ACC112 (cell line): ENCODE results near the gene FRS3.

Experiments used
- H2AFZ ChIP-seq: fragments of 200-600 bp; sonication (generic); one replicate; pipeline ENCODE4 v1.6.0; 2017; ENCODE audit warnings: antibody characterized with exemption, low read length; ENCODE audit not compliant: unreplicated experiment
- H3K27ac ChIP-seq: fragments of 200-600 bp; sonication (generic); 2 replicates; pipeline ENCODE4 v1.5.1; 2014; ENCODE audit warnings: low read depth, mild to moderate bottlenecking, antibody characterized with exemption, low read length, moderate library complexity
- H3K27me3 ChIP-seq: fragments of 200-600 bp; sonication (generic); 2 replicates; pipeline ENCODE4 v1.6.1; 2014; ENCODE audit warnings: mild to moderate bottlenecking, antibody characterized with exemption, low read length, moderate library complexity, mixed read lengths; ENCODE audit not compliant: insufficient read depth
- H3K36me3 ChIP-seq: fragments of 200-600 bp; sonication (generic); 2 replicates; pipeline ENCODE4 v1.6.1; 2016; ENCODE audit warnings: mild to moderate bottlenecking, antibody characterized with exemption, low read length, moderate library complexity, mixed read lengths; ENCODE audit not compliant: insufficient read depth
- H3K4me1 ChIP-seq: fragments of 200-600 bp; sonication (generic); one replicate; pipeline ENCODE4 v1.6.1; 2016; ENCODE audit warnings: low read length, mixed read lengths; ENCODE audit not compliant: insufficient read depth, unreplicated experiment, control insufficient read depth
- H3K4me3 ChIP-seq: fragments of 200-600 bp; sonication (generic); 2 replicates; pipeline ENCODE4 v1.5.1; 2014; ENCODE audit warnings: mild to moderate bottlenecking, low read depth, low read length
- H3K79me2 ChIP-seq: fragments of 200-600 bp; sonication (generic); one replicate; pipeline ENCODE4 v1.6.0; 2016; ENCODE audit warnings: low read length; ENCODE audit not compliant: control insufficient read depth, unreplicated experiment, insufficient read depth

The FRS3 gene

GRCh38 chr6:41732149-41732548, 47.6 kb downstream of the FRS3 start:
- H3K4me1 ChIP-seq, result peaks cover 27% of the 10 kb centered on the region
- no peaks in the 10 kb centered on the region for H3K36me3 ChIP-seq
- no peaks in the 10 kb centered on the region for H3K27me3 ChIP-seq
- no peak overlapping the region for H2AFZ ChIP-seq
- no peaks in the 10 kb centered on the region for H3K79me2 ChIP-seq
- H3K27ac ChIP-seq, result no peak overlapping the region
- H3K4me3 ChIP-seq, result no peak overlapping the region

DNA sequence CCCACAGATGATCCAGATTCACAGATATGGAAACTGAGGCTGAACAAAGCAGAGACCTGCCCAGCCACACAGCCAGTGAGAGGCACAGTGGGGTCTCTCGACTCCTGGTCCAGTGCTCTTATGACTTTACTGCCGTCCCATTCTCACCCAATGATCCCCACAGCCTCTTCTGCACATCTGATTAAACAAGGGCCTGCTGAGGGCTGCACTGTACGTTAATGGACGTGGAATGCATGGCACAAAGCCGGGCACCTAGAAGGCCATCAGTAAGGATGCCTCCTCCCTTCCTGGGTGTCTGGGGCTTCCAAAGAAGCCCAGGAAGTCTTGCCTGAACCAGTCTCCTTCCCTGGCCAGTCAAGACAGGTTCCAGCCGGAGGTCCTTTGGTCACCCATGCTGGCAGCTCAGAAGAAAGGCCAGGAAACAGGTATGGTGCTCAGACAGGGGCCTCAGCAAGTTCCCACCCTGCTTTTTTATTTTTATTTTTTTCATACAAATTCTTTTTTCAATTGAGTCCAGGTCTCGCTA, 48.1 kb downstream of the FRS3 start:
- Histone ChIP-seq H3K79me2 (no peaks in the 10 kb centered on the region), H3K36me3 (no peaks in the 10 kb centered on the region), H3K4me1 (peaks cover 27% of the 10 kb centered on the region), H2AFZ (no peak overlapping the region), H3K4me3 (no peak overlapping the region), H3K27ac (no peak overlapping the region), H3K27me3 (no peaks in the 10 kb centered on the region)

DNA sequence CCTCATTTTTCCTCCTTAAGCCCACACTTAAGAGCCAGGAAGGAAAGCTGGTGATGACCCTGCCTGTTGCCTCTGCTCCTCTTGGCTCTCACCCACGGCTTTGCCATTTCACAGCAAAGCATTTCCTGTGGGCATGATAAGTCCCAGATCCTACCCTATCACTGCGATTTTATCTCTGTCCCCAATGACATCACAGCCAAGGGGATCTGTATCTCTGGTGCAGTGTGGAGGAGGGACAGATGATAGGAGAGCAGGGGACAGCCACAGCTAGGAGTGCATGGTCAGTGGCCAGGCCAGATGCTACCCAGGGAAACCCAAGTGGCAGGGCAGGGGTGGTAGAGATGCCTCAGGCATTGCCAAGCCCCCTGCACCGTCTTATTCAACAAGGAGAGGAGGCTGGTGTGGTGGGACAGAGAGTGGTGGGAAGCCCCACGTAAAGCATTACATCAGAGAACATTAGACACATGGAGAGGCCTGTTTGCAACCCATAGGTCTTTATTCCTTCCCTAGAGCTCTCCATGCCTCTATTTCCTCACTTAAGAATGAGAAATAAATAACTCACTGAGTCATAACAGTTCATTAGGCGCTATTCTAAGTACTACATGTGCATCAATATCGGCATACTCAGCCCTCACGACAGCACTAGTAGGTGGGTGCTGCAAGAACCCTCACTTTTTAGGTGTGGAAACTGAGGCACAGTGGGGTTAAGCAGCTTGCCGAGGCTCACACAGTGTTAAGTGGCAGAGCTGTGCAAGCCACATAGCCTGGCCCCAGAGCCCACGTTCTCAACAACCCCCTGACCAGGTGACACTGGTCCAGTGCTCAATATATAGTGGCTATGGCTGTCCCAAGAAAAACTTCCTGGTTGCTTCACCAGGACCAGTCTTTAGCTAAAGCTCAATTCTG, 48.9 kb downstream of the FRS3 start:
- no peaks in the 10 kb centered on the region for H3K27me3 ChIP-seq
- H3K4me1 ChIP-seq, result peaks cover 27% of the 10 kb centered on the region
- peak overlapping the region; percentile 15; the same call in 1 of the 2 replicates for H3K4me3 ChIP-seq
- H3K36me3 ChIP-seq, result no peaks in the 10 kb centered on the region
- no peak overlapping the region for H2AFZ ChIP-seq
- H3K27ac ChIP-seq, result no peak overlapping the region
- no peaks in the 10 kb centered on the region for H3K79me2 ChIP-seq

GRCh38 chr6:41729624-41730023, 50.1 kb downstream of the FRS3 start:
- Histone ChIP-seq H3K4me1 (peaks cover 27% of the 10 kb centered on the region), H2AFZ (no peak overlapping the region), H3K27me3 (no peaks in the 10 kb centered on the region), H3K79me2 (no peaks in the 10 kb centered on the region), H3K27ac (no peak overlapping the region), H3K4me3 (no peak overlapping the region), H3K36me3 (no peaks in the 10 kb centered on the region)

GRCh38 chr6:41728954-41729353, 50.7 kb downstream of the FRS3 start:
- Histone ChIP-seq H3K27me3 (no peaks in the 10 kb centered on the region), H3K36me3 (no peaks in the 10 kb centered on the region), H3K27ac (no peak overlapping the region), H3K4me3 (no peak overlapping the region), H2AFZ (no peak overlapping the region), H3K79me2 (no peaks in the 10 kb centered on the region), H3K4me1 (peaks cover 34% of the 10 kb centered on the region)

- no peak overlapping the region for H3K4me3 ChIP-seq
- peaks cover 36% of the 10 kb centered on the region for H3K4me1 ChIP-seq
- H3K27me3 ChIP-seq, result no peaks in the 10 kb centered on the region
- H3K36me3 ChIP-seq, result no peaks in the 10 kb centered on the region
- H2AFZ ChIP-seq, result no peak overlapping the region
- H3K27ac ChIP-seq, result no peak overlapping the region
- H3K79me2 ChIP-seq, result no peaks in the 10 kb centered on the region
Observed at GRCh38 chr6:41728073-41728936, 51.4 kb downstream of the FRS3 start.

GRCh38 chr6:41727705-41728072, 52.0 kb downstream of the FRS3 start:
- peaks cover 36% of the 10 kb centered on the region for H3K4me1 ChIP-seq
- H2AFZ ChIP-seq, result no peak overlapping the region
- no peaks in the 10 kb centered on the region for H3K79me2 ChIP-seq
- H3K27me3 ChIP-seq, result no peaks in the 10 kb centered on the region
- no peak overlapping the region for H3K27ac ChIP-seq
- no peaks in the 10 kb centered on the region for H3K36me3 ChIP-seq
- no peak overlapping the region for H3K4me3 ChIP-seq

- Histone ChIP-seq H2AFZ (no peak overlapping the region), H3K4me1 (peaks cover 34% of the 10 kb centered on the region), H3K27me3 (no peaks in the 10 kb centered on the region), H3K36me3 (no peaks in the 10 kb centered on the region), H3K4me3 (no peak overlapping the region), H3K79me2 (no peaks in the 10 kb centered on the region), H3K27ac (no peak overlapping the region)
Observed at GRCh38 chr6:41726876-41727275, 52.8 kb downstream of the FRS3 start.

DNA sequence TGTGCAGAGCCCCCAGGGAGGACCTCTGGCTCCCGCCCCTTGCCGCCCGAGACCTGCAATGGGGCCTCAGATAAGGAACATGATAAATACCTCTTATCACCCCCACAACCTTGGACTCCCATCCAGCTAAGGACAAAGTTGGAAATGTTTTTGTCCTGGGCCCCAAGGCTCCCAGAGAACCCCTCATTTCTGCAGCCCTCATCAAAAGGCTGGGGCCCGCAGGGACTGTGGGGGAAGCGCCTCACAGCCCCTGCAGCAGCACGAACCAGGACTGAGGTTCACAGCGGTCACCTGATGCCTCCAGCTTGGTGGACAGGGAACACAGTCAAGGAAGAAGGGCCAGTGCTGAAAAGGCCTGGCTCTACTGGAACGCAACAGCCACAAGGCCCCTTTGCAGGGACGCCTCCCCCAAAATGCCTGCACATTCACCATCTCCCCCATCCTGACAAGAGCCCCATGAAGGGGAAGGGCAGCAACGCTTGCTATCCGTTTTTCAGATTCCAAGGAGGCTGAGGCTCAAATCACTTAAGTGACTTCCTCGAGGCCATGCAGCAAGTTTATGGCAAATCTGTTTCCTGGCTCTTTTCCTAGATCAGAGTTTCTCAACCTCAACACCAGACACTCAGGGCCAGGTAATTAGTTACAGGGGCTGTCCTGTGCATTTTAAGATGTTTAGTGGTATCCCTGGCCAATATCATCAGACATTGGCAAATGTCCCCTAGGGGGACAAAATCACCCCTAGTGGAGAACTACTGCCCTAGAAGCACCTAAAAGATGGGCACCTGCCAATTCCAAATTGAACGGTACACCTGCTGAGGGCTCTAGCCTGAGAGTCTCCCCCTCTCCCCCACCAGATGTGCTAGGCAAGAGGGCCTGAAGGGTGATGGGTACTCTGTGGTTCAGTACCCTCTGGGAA, 54.9 kb downstream of the FRS3 start:
- no peaks in the 10 kb centered on the region for H3K27me3 ChIP-seq
- no peaks in the 10 kb centered on the region for H3K36me3 ChIP-seq
- no peak overlapping the region for H2AFZ ChIP-seq
- H3K79me2 ChIP-seq, result no peaks in the 10 kb centered on the region
- no peak overlapping the region for H3K4me3 ChIP-seq
- H3K4me1 ChIP-seq, result peaks cover 19% of the 10 kb centered on the region
- no peak overlapping the region for H3K27ac ChIP-seq

DNA sequence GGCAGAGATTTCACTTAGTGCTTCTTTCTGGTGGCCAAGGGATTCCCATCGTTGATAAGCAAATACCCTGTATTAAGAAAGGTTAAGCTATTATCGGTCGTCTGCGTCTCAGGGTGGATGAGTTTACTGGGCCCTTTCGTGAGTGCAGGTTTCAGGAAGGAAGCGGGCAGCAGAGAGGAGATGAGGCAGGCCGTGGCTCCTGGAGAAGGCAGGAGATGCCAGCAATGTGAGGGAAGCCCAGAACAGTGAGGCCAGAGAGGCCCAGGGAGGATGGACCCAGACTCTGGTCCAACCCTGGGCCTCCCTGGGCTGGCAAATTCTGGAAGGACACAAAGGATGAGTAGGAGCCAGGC, 55.5 kb downstream of the FRS3 start:
- H3K27me3 ChIP-seq, result no peaks in the 10 kb centered on the region
- no peaks in the 10 kb centered on the region for H3K36me3 ChIP-seq
- no peaks in the 10 kb centered on the region for H3K79me2 ChIP-seq
- H2AFZ ChIP-seq, result no peak overlapping the region
- no peak overlapping the region for H3K4me3 ChIP-seq
- no peak overlapping the region for H3K27ac ChIP-seq
- peaks cover 19% of the 10 kb centered on the region for H3K4me1 ChIP-seq
